HG03103 (cell line): ENCODE results near the gene UBE2R2.
"Not testable (repeated sequence)": the region's sequence is repeated elsewhere in the genome, so short reads cannot be mapped to it uniquely, and the experiment has no call there.

Experiments used
- ATAC-seq: cut with Tn5 transposase; IDR thresholded peaks from one replicate; pipeline ENCODE4 v1.9.1; 2021; ENCODE audit warnings: low read depth; ENCODE audit not compliant: unreplicated experiment

UBE2R2 gene

GRCh38 chr9:33798545-33798944, 18.4 kb upstream of the UBE2R2 start:
- ATAC-seq: no peak

GRCh38 chr9:33799928-33800704, 16.8 kb upstream of the UBE2R2 start:
- no peak for ATAC-seq

- ATAC-seq: no peak
Observed at GRCh38 chr9:33800886-33801285, 16.1 kb upstream of the UBE2R2 start.

GRCh38 chr9:33801943-33802500, 14.9 kb upstream of the UBE2R2 start:
- ATAC-seq: not testable (repeated sequence)

- ATAC-seq: not testable (repeated sequence)
Observed at GRCh38 chr9:33804196-33804595, 12.8 kb upstream of the UBE2R2 start.

- ATAC-seq: not testable (repeated sequence)
Observed at GRCh38 chr9:33807156-33807555, 9.8 kb upstream of the UBE2R2 start.

GRCh38 chr9:33808979-33809322, 8.0 kb upstream of the UBE2R2 start:
- not testable (repeated sequence) for ATAC-seq

GRCh38 chr9:33809506-33809905, 7.5 kb upstream of the UBE2R2 start:
- ATAC-seq: no peak

- ATAC-seq: no peak
Observed at GRCh38 chr9:33813712-33814641, 3.0 kb upstream of the UBE2R2 start.

- ATAC-seq: no peak
Observed at GRCh38 chr9:33815781-33816180, 1.2 kb upstream of the UBE2R2 start.

- peak; percentile 13 for ATAC-seq
Observed at GRCh38 chr9:33817327-33818166, 587 bp downstream of the UBE2R2 start.

GRCh38 chr9:33818167-33818846, 1.3 kb downstream of the UBE2R2 start:
- ATAC-seq: no peak

- no peak for ATAC-seq
Observed at GRCh38 chr9:33818847-33819500, 2.0 kb downstream of the UBE2R2 start.

GRCh38 chr9:33820231-33820745, 3.3 kb downstream of the UBE2R2 start:
- ATAC-seq: no peak

- no peak for ATAC-seq
Observed at GRCh38 chr9:33823801-33824200, 6.8 kb downstream of the UBE2R2 start.

- ATAC-seq: not testable (repeated sequence)
Observed at GRCh38 chr9:33827285-33827684, 10.3 kb downstream of the UBE2R2 start.

GRCh38 chr9:33829641-33830230, 12.8 kb downstream of the UBE2R2 start:
- not testable (repeated sequence) for ATAC-seq

- no peak for ATAC-seq
Observed at GRCh38 chr9:33835625-33836260, 18.8 kb downstream of the UBE2R2 start.
